ENCODE data around the gene EEF1AKMT2. TPM values are rescaled to one million over a fixed set of nuclear protein-coding genes. Genes with fewer than 3 reads are reported as not detected.
"Not testable (repeated sequence)": the region's sequence is repeated elsewhere in the genome, so short reads cannot be mapped to it uniquely, and the experiment has no call there.

The EEF1AKMT2 gene
- total RNA-seq, 4 donors from 2014 or later: 10.6 to 16.8 (median 13.3) TPM

DNA sequence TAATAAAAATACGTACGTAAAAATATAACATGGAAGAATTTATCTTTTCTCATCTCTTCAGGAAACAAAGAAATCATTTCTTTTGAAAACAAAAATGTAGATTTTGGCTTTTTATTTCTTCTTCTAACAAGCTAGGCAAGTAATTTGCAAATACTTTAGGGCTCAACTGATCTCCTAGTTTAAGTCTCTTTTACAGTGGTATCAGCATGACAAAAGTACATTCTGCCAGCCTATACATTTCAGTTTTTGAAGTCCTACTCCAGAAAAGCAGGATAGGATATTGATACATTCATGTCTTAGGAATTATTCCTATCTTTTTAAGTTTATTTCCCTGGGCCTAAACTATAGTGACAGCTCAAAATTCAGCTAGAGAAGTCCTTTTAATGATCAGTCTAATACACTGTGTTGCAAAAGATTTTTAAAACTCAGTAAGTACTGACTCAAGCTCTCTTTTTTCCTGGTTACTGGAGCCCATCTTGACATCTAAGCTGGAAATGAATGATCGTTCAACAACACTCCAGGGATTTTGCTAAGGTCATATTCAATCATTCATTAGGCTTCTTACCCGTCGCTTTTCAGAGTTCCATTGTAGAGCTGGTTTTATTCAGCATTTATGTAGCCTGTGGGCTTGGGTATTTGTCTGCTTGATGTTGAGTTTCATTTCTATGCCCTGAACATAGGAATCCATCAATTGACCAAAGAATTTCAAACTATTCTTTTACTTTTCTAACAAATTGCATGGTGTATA lies 35.4 kb downstream of the EEF1AKMT2 start:
- no peak for ATAC-seq (ENCODE audit: low FRiP score)
- no peak for DNase-seq (ENCODE audit: low spot score)
- TF ChIP-seq, protein P1, sequence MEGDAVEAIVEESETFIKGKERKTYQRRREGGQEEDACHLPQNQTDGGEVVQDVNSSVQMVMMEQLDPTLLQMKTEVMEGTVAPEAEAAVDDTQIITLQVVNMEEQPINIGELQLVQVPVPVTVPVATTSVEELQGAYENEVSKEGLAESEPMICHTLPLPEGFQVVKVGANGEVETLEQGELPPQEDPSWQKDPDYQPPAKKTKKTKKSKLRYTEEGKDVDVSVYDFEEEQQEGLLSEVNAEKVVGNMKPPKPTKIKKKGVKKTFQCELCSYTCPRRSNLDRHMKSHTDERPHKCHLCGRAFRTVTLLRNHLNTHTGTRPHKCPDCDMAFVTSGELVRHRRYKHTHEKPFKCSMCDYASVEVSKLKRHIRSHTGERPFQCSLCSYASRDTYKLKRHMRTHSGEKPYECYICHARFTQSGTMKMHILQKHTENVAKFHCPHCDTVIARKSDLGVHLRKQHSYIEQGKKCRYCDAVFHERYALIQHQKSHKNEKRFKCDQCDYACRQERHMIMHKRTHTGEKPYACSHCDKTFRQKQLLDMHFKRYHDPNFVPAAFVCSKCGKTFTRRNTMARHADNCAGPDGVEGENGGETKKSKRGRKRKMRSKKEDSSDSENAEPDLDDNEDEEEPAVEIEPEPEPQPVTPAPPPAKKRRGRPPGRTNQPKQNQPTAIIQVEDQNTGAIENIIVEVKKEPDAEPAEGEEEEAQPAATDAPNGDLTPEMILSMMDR (IDR thresholded peaks at IDR 0.05): no peak

DNA sequence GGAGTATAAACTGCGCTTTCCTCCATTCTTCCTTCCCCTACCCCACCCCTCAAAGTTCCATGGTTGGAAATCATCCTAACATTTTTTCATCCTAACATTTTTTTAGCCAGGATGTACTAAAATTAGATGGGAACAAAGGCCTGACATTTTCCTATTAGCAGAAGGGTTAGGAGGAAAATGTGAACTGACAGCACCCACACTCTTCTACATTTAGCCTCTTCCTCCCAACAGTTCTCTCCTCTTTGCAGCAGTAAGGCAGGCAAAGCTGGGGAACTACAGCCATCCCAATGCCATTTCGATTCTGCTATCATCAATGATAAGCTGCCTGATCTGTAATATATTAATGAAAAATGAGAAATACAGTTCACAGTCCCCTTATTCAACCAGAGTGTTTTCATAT lies 36.1 kb downstream of the EEF1AKMT2 start:
- DNase-seq (ENCODE audit: low spot score): no peak
- ATAC-seq (ENCODE audit: low FRiP score): no peak
- TF ChIP-seq, protein P1 (IDR thresholded peaks at IDR 0.05): no peak

DNA sequence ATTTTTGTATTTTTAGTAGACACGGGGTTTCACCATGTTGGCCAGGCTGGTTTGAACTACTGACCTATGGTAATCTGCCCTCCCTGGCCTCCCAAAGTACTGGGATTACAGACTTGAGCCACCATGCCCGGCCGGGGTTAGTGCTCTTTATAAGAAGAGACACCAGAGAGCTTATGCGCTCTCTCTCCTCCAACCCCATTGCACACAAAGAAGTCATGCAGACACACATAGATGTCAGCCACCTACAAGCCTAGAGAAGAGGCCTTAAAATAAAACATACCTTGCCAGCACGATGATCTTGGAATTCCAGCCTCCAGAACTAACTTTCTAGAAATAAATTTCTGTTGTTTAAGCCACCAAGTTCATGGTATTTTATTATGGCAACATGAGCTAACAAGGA lies 37.5 kb downstream of the EEF1AKMT2 start:
- TF ChIP-seq, protein P1 (IDR thresholded peaks at IDR 0.05): no peak
- no peak for DNase-seq (ENCODE audit: low spot score)
- no peak for ATAC-seq (ENCODE audit: low FRiP score)

DNA sequence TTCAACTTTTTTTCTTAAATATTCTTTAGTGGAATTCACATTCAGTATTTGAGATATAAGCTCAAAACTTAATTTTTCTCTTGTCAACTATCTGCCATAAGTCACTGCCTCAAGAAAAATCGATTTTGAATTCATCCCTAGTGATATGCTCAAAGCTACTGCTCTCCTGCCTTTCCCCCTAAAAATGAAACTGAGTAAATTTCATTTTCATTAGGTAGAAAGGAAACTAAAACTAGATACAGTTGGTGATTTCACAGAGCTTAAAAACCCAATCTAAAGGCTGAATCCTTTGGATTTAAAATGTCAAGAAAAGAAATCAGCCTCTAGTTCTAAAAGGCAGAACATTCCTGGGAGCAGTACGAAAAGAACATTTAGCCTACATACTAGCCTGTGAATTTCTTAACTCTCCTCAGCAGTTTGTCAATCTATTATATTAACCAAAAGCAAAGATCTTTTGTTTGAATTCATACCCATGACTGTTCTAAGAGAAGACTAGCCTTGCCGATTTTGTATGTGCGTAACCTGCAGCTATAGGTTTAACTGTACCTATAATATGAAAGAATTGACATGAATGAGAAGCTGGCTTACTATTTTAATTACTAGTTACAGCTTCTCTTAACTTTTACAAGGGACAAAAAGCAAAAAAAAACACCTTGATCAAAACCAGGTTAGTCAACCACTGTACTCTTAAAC lies 42.6 kb downstream of the EEF1AKMT2 start:
- TF ChIP-seq, protein P1 (IDR thresholded peaks at IDR 0.05): no peak
- no peak for ATAC-seq (ENCODE audit: low FRiP score)

DNA sequence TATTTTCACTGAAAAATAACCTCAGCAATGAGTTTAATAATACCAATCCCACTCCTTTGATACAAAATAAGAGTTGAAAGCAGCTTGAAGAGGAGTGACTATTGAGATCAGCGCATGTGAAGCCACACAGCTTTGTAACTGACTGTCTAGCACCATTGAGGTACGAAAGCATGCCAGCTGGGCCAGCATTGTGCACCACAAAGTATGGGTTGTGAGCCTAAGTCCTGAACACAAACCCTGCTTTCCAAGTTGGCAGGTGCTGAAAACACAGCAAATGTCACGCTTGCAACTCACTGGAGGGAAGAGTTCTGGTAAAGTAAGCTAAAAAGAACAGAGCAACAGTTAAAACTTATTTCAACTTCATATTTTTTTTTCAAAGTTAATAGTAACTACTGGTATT lies 43.5 kb downstream of the EEF1AKMT2 start:
- ATAC-seq (ENCODE audit: low FRiP score): no peak
- TF ChIP-seq, protein P1 (IDR thresholded peaks at IDR 0.05): no peak
- DNase-seq (ENCODE audit: low spot score): no peak

More for the DNA sequence above, 42.6 kb downstream of the EEF1AKMT2 start:
- DNase-seq (ENCODE audit: low spot score): no peak

DNA sequence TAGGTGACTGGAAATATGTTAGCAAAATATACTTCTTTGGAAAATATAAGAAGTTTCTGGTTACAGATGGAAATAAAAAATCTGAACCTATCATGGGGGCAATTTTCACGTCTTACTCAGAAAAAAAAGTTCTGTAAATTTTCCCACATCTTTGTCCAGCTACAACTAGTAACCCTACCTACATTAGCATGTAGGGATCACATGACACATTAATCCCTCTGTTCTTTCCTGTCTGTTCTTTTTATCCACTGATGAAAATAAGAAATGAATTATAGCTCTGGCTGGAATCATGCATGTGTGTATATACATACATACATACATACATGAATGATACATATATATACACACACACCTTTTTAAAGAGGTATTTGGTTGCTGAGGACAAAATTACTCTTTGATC lies 43.9 kb downstream of the EEF1AKMT2 start:
- DNase-seq (ENCODE audit: low spot score) (no peak), ATAC-seq (ENCODE audit: low FRiP score) (no peak)
- TF ChIP-seq, protein P1 (IDR thresholded peaks at IDR 0.05): no peak

DNA sequence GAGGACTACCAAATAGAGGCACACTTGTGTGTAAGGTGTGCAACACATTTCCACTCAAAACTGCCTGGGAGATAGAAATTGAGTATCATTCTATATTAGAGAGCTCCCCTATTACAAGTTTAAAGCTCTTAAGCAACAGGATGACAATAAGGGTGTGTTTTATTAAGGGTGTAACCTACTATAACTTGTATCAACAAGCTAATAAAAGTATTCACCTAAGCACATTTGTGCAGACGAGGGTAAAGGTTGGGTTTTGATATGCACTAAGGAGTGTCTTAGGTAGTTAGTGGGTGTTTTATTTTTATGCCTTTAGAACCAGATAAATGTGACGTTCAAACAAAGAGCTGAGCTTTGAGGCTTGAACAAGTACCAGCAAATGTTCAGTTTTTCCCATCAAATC lies 44.7 kb downstream of the EEF1AKMT2 start:
- no peak for DNase-seq (ENCODE audit: low spot score)
- TF ChIP-seq, protein P1 (IDR thresholded peaks at IDR 0.05): no peak
- ATAC-seq (ENCODE audit: low FRiP score): no peak

DNA sequence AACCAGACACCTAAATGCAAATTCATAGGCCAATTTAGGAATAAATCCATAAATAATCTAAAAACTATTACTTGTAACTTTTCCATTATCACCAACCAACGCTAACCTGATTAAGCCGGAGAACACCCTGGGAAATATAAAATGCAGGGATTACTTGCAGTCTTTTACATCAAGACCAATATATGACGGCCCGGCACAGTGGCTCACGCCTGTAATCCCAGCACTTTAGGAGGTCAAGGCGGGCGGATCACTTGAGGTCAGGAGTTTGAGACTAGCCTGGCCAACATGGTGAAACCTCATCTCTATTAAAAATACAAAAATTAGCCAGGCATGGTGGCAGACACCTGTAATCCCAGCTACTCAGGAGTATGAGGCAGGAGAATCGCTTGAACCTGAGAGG lies 45.2 kb downstream of the EEF1AKMT2 start:
- not testable (repeated sequence) for DNase-seq (ENCODE audit: low spot score); ATAC-seq (ENCODE audit: low FRiP score)
